HG03066 (cell line): Measurements from ENCODE around the gene NPAS3.

Experiments used
- ATAC-seq: cut with Tn5 transposase; IDR thresholded peaks from one replicate; pipeline ENCODE4 v1.9.1; 2021; ENCODE audit warnings: low read depth; ENCODE audit not compliant: unreplicated experiment

NPAS3 gene

DNA sequence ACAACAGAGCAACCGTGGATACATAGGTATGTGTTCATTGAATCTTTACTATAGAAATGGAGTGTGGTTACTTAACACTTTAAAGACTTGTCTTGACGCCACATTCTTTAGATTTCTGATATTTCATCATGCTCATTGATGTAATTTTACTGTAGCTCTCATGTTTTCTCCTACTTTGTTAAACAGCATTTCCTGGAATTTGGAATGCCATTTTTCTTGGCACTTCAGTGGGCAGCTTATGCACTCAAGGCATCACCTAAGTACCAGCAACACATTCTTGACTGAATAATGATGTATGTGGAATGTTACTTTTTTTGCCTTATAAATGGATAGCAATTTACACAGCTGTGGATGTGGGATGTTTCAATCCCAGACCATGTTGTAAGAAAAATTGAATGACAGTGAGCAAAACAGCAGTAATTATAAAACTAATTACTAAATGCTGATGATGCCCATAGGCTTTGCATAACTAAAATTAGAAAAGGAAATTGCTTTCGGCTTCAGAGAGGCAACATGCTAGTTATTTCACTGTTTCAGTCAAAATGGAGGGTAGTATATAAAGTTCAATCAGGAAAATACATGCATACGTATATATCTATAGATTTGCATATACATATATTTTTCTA lies 298.5 kb downstream of the NPAS3 start:
- no peak for ATAC-seq

DNA sequence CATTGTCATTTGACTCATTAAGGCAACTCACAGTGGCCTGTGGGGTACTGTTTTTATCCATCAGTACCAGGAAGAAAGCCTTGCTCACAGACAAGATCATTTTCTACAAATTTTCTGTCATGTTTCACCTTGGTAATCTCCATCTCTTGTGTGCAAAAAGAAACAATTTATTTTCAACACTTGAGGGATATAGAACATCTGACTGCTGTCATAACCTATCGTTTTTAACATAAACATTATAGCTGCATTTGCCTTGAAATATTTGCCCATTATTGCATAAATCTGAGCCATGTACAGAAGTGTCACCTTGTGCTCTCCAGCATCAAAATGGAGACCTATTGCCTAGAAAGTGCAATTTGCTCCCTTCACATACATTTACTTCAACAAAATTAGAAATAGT lies 300.8 kb downstream of the NPAS3 start:
- ATAC-seq, result no peak

DNA sequence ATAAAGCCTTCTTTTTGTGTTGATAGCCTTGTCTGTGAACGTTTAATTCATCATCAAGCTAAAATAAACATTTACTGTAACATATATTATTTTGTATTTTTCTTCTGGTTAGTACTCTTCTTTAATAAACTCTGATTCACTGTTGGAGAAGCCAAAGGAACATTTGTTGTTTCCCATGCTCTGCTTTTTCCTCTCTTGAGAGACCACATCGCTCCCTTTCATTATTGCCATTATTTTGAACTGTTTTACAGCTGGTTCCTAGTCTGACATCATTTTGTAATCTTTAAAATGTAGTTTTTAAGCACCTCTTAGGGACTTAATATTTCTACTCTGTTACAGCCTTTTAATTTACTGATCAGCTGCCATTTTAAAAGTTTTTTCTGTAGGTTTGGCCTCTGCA lies 301.8 kb downstream of the NPAS3 start:
- ATAC-seq, result no peak

DNA sequence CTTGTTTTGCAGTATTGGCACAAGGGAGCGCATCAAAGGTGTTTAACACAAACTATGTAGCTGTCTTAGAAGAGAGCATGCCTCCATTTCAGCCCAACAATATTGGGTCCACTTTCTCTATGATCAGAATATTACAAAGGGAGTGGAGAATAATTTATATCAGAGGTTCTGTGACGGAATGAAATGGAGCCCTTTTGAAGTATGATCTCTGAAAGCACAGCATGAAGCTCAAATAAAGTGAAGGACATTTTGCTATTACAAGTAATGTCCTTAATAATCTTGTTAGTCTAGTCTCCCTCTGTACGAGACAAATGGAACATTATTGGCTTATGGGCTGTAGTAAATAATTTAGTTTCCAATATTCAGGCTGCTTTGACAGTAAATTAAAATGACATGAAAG lies 302.7 kb downstream of the NPAS3 start:
- ATAC-seq, result no peak

DNA sequence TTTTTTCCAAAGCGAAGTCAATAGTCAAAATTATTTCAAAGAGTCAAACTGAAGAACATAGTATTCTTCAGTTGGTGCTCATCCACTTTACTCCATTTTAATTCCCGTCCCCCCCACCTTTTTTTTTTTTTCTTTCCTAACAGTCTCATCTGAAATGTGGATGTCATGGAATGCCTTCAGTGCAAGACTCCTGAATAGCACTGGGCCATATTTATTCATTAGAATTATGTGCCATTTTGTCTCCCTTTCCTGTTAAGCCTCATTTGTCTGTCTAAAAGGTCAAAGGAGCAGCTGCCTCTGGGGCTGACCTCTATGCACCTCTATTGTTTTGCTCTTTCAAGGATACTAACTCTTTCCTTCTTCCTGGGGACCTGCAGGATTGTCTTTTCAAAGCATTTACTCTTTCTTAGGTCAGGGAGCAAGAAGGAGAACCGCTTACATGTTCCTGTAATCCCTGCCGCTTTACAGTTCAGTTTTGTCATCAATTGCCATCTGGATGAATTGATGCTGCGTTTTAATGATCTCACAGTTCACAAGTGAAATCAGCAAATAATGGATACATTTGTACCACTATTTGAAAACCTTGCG lies 310.6 kb downstream of the NPAS3 start:
- no peak for ATAC-seq

DNA sequence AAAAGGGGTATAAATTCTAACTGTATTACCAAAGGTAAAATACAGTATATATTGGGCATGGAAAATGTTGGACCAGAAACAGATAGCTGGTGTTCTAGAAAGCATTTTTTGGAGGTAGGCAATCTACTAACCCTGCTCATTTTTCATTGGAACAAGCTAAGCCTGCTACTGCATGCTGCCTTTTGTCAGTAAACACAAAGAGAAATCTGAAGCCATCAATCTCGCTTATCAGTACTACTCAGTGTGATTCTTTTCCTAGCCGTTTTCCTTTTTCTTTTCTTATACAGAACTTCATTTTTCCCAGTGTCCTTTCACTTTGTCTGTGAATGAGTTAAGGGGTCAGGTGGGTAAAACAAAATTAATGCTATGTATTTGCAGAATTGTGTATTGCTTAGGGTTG lies 312.3 kb downstream of the NPAS3 start:
- no peak for ATAC-seq

DNA sequence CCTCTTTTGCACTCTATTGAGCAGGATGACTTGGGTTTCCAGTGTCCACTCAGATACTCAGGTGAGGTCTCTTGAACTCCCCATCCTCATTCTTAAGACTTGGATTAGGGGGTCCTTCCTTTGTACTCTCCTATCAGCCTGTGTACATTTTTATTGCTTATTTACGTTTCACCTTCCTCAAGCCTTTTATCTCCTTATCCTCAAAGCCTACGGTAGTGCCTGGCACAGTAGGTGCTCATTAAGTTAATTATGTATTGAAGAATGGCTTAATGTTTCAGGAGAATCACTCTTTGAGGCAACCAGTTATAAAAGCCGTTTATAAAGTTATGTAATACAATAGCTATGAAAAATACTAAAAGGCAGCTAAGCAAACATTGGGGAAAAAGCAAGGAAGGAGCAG lies 315.7 kb downstream of the NPAS3 start:
- ATAC-seq, result no peak

DNA sequence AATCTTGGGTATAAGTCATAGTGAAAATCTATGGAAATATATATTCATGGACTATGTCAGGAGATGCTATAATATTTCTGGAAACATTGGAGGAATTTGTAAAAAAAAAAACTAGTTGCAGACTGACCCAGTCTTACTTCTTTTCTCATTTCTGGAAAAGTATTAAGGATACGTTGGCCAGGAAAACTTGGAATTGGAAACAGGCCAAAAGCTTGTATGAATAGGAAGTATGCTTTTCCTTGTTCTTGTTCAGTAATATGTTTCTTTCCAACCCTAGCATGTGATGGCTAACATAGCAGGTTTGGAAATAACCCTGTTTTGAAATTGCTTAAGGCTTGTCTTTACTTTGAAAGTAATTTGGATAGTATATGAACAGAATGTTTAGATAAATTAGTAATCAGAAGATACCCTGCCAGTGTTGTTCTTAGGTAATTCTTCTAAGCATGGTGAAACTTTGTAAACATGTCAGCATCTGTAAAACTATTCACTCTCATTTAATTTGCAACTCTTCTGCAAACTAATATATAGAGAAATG lies 316.2 kb downstream of the NPAS3 start:
- no peak for ATAC-seq

DNA sequence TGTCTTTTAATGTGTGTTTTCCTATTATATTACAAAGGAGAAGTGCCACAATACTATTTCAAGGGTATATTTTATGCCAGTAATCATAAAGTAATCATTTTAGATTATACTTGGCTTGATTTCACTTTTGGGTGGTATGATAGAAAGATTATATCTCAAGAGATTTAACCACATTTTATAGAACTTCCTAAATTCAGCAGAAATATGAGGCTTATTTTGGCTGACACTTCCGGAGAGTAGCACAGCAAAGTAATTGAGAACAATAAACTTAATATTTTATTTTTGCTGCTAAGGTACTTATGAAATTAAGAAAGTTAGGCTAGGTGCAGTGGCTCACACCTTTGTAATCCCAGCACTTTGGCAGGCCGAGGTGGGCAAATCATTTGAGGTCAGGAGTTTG lies 319.1 kb downstream of the NPAS3 start:
- ATAC-seq, result no peak

DNA sequence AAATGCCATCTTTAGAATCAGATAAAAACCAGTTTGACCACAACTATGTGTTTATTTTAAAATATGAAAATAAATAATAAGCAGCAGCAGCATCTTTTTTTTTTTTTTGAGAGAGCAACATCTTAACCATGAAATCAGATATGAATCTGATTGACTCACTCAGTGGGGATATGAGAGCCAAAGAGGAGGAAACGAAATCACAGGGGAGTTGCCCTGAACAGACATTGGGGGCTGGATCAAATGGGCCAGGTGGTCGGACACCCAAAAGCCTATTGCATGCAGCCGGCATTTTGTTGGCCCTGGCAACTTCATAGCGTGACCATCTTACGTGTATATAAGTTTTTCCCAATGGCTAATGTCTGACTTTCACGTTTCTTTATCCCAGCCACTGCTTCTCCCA lies 321.1 kb downstream of the NPAS3 start:
- ATAC-seq, result no peak

DNA sequence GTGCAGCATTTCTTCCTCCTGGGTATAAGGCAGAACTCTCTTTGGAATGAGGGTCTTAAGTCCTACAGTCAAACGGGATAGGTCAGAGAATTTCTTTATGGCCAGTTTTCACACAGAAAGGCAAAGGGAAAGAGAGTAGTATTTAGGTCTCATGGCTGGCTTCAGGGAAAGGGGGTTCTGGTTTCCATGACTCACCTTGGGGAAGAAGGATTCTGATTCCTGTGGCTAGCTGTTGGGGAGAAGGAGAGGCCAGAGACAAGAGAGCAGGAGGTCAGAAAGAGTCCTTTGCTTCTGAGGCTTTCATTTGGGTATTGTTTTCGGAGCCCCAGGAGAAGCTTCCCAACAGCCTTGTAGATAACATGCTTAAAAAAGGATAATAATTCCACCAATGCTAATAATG lies 332.5 kb downstream of the NPAS3 start:
- ATAC-seq, result no peak

DNA sequence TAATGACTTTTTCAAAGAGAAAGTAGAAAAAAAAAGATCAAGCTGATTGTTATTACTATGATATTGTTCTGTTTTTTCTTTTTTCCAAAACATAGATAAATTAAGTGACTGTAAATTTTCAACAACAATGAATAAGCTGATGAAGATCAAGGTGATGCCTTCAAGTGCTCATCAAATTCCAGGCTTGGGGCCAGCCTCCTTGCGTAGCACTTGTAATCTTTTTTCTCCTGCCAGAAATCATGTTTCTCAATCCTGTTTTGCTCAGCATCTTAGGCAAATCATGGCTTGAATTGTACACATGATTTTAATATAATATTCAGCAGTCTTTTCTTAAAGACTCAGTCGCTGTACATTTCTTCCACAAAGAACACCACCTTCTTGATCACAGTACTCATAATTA lies 333.2 kb downstream of the NPAS3 start:
- ATAC-seq, result no peak

DNA sequence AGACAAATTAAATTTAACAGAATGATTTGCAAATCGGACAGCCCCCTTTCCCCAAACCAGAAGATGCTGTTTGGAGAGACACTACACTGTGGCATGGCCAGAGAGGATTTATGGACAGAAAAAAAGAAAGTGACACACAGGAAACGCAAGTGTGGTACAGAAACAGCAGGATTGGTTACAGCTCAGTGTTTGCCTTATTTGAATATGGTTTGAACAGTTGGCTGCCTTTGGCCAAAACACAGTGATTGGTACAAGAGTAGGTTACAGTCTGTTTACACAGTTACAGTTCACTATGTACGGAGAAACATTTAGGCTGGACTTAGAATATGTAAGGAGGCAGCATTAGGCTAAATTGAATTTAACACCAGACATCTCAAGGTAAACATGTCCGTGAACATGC lies 335.3 kb downstream of the NPAS3 start:
- ATAC-seq, result no peak

DNA sequence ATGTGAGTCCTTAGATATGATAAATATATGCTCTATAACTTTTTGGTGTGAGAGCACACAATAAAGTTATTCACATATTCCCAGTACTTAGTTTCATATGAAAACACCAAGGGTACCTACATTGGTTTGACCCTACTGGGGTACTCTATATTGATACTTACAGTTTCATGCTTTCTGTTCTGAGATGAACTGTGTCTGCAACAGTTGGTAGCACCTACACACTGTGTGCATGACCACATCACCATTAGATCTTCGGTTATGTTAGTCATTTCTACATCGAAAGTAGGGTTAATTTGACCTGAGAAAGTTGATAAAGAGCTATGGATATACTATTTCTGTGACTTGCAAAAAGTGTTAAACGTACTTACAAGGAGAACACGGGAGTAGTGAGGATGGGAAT lies 337.2 kb downstream of the NPAS3 start:
- no peak for ATAC-seq

DNA sequence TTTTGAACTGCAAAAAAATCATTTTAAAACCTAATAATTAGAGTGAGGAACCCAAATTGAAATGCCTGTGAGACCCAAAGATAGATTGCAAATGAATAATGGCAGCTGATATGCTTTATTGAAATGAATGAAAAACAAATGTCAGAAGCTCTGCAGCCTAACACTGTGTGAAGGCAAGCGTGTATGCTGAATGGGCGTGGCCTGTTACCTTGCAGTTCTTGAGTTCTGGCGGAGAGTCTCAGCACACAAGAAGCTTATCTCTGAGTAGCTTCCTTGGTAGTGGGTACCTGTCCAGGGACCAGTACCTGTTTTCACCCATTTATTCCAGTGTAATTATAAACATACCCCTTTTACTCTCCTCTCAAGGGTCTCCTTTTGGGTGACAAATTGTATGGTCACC lies 341.2 kb downstream of the NPAS3 start:
- ATAC-seq, result no peak

DNA sequence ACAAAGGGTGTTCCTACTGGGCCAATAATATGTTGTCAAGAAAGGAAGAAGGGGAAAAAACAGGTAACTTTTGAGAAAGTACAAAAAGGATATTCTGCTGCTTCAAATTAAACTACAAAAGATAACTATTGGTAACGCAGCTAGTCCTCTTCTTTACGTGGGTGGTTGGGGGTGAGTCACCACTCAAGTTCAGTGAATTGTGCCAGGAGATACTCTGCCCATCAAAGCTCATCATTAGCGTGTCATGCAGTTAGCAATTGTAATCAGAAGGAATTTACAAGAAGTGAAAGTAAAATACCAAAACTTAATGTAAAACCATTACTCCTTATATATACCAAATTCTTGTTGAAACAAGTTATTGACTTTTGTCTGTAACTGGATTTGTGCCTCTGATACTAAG lies 342.0 kb downstream of the NPAS3 start:
- no peak for ATAC-seq

DNA sequence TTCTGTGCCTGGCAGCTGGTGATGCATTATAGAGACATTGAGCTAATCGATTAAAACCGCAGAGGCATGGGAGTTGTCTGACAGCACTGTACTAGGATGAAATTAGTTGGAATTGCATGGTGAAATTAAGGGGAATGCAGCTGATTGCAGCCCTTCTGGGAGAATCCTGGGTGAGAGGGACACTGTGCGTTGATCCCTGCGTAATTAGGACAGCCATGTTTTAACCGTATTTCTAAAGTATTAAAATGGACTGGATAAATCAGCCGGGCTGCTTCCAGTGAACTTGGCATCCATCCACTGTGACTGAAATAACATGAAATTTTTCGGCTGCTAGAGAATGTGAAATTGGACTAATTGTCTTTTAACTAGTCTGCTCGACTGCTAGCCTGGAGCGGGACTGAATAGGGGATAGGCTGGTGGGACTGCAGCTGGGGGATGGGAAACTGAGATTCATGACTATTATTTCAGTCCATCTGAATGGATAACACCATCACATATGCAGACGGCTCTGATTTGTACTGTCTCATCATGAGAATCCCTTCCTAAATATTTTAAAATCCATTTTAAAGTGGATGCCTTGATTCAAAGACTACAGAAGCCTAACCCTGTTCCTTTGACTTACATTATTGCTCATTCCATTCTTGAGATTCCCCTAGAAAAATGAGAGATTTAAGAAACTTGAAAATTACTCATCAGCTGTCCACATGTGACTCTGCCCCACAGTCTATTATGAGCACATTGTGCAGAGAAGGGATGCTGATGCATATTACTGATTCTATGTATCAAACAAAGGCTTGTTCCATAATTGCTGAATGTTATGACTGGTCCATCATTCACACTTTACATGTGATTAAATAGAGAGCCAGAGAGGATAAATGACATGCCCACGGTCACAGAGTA lies 343.9 kb downstream of the NPAS3 start:
- no peak for ATAC-seq

DNA sequence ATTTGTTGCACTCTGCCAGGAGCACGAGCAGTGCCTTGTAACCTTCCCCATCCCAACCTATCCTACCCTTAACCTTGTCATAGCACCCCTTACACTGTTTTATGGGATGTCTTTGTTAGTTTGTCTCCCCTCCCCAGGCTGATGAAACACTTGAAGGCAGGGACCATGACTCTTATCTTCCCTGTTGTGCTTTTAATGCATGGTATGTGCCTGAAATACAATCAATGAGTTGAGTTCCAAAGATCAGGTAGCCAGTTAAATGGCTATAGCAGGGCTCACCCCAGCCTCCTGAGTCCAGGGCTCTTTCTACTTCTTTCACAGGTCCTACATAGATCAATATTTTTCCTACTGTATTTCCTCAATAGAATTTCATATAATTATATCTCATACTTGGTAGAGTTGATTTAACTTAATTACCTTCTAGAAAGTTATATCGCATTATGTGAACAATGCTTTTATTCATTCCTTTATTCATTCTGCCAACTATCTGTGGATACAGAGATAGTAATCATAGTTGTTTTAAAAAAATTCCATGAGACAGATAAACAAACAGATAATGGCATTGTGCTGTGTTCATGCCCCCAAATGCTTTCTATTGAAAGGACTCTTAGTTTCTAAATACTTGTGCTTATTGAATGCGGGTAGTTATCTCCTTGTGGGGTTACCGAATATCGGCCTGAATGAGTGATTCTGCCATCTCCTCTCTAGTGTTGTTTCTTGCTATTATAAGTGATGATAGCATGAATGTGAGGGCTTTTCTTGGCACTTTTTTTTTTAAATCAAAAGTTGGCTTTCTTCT lies 347.4 kb downstream of the NPAS3 start:
- ATAC-seq, result no peak

DNA sequence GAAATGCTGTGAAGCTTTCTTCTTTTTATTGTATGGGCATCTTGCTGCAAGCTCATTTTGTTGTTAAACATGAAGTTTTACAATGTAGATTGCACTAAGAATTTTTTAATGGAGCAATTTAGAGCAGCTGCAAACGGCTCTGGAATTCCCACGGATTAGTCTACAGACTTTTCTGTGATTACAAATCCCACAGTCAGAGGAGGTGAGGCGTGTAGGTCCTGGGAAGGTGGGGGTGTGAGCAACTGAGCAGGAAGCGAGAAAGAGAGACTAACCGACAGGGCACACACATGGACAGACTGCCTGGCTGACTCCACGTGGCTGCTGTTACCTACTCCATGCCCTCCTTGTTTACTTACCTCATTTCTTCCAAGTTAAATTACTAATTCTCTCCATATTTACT lies 348.5 kb downstream of the NPAS3 start:
- ATAC-seq, result no peak

DNA sequence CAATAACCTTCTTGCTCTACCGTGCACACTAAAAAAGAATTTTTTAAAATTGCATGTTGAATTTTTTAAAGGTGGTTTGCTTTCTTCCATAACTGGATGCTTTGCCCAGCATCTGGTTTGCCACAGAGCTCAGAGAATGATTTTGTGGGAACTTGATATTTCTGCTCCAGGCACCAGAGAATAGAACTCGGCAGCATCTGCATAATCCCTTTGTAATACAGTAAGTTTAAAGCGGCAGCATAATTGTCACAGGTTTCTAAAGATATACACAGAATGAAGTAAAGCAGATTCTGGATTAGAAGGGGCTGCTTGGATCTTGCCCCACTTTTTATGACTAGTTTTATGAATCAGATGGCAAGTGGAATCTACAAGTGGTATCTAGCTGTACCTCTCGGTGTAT lies 352.0 kb downstream of the NPAS3 start:
- ATAC-seq, result no peak
